ENCODE data around the gene CBX1. TPM values are rescaled to one million over a fixed set of nuclear protein-coding genes. Genes with fewer than 3 reads are reported as not detected.
A peak's percentile ranks its signal among the peaks of the same experiment; 100 is the strongest.

The CBX1 gene
- total and polyA plus RNA-seq, 2 of the 13 experiments (the other 11 are each of a cell fraction or from before 2014, with no cell fraction given), result 17.8 to 108 TPM

GRCh38 chr17:48023400-48024148, 77.7 kb downstream of the CBX1 start (continued):
- TF ChIP-seq E2F1 (CRISPR knock-in tag; IDR thresholded peaks at IDR 0.05) (no peak), ZNF773 (CRISPR knock-in tag; IDR thresholded peaks at IDR 0.05; ENCODE audit: borderline replicate concordance) (no peak), MAF1 (CRISPR knock-in tag; IDR thresholded peaks at IDR 0.05; ENCODE audit: borderline replicate concordance) (no peak), ZNF10 (CRISPR knock-in tag; IDR thresholded peaks at IDR 0.05; ENCODE audit: borderline replicate concordance, low read depth) (no peak), SRSF1 (optimal IDR thresholded peaks at IDR 0.05; ENCODE audit: low read depth, low read length) (no peak), NFKB2 (CRISPR knock-in tag; IDR thresholded peaks at IDR 0.05; ENCODE audit: borderline replicate concordance) (no peak), ZNF292 (CRISPR knock-in tag; IDR thresholded peaks at IDR 0.05; ENCODE audit: borderline replicate concordance, low read depth) (no peak), ADNP (CRISPR knock-in tag; IDR thresholded peaks at IDR 0.05) (no peak), ZNF879 (CRISPR knock-in tag; IDR thresholded peaks at IDR 0.05) (no peak), FOXO4 (CRISPR knock-in tag; conservative IDR thresholded peaks at IDR 0.05) (no peak), ZUFSP (CRISPR knock-in tag; IDR thresholded peaks at IDR 0.05; ENCODE audit: borderline replicate concordance) (no peak), AGO2 (optimal IDR thresholded peaks at IDR 0.05; ENCODE audit: low read depth, low read length) (no peak), ZNF646 (CRISPR knock-in tag; IDR thresholded peaks at IDR 0.05) (no peak), SCMH1 (CRISPR knock-in tag; IDR thresholded peaks at IDR 0.05; ENCODE audit: borderline replicate concordance) (no peak), MED1 (CRISPR knock-in tag; IDR thresholded peaks at IDR 0.05) (no peak), ZNF563 (CRISPR knock-in tag; IDR thresholded peaks at IDR 0.05) (no peak), LBX2 (CRISPR knock-in tag; IDR thresholded peaks at IDR 0.05; ENCODE audit: borderline replicate concordance) (no peak), SIN3A (IDR thresholded peaks at IDR 0.05; ENCODE audit: borderline replicate concordance, low read depth, low read length) (peak; percentile 49; the same call in 1 of the 2 replicates)
